Coronary artery (tissue), 2 donors: ENCODE results near the gene PCNX2.

Experiments used
- DNase-seq: peaks from one replicate; pipeline ENCODE4 v3.0.0-alpha.2; 2017; ENCODE audit warnings: low spot score
- H3K27ac ChIP-seq, 2 donors: fragments of 200-600 bp; sonication (generic); one replicate each; pipeline ENCODE4 v1.5.1; 2016 to 2019
- H3K4me3 ChIP-seq: fragments of 200-600 bp; sonication (generic); 2 replicates; pipeline ENCODE4 v1.5.1; 2016; ENCODE audit warnings: mild to moderate bottlenecking, moderate library complexity
- CTCF ChIP-seq: fragments of 200-600 bp; sonication (generic); IDR thresholded peaks from one replicate; pipeline ENCODE4 v1.5.1; 2019; ENCODE audit warnings: antibody characterized with exemption

The PCNX2 gene

GRCh38 chr1:233279971-233280370, 15.6 kb downstream of the PCNX2 start:
- no peak for TF ChIP-seq CTCF
- Histone ChIP-seq H3K27ac (no peak overlapping the region), H3K4me3 (no peak overlapping the region)
- DNase-seq, result no peak

- TF ChIP-seq CTCF, result no peak
- no peak overlapping the region for H3K4me3 ChIP-seq
- no peak overlapping the region for H3K27ac ChIP-seq
- no peak for DNase-seq
Observed at GRCh38 chr1:233278631-233279030, 16.9 kb downstream of the PCNX2 start.

- DNase-seq, result no peak
- no peak for TF ChIP-seq CTCF
- no peak overlapping the region for H3K27ac ChIP-seq
Observed at GRCh38 chr1:233277637-233278606, 17.6 kb downstream of the PCNX2 start.

GRCh38 chr1:233269656-233270055, 25.9 kb downstream of the PCNX2 start:
- Histone ChIP-seq H3K27ac (no peak overlapping the region), H3K4me3 (no peak overlapping the region)
- TF ChIP-seq CTCF, result no peak
- no peak for DNase-seq

More at GRCh38 chr1:233277637-233278606, 17.6 kb downstream of the PCNX2 start:
- no peak overlapping the region for H3K4me3 ChIP-seq

GRCh38 chr1:233268389-233269022, 27.0 kb downstream of the PCNX2 start:
- Histone ChIP-seq H3K27ac (no peak overlapping the region), H3K4me3 (no peak overlapping the region)
- DNase-seq, result no peak
- TF ChIP-seq CTCF, result no peak

- H3K4me3 ChIP-seq, result no peak overlapping the region
- DNase-seq, result no peak
- no peak for TF ChIP-seq CTCF
- H3K27ac ChIP-seq, result no peak overlapping the region
Observed at GRCh38 chr1:233261695-233262094, 33.8 kb downstream of the PCNX2 start.

- DNase-seq, result no peak
- TF ChIP-seq CTCF, result no peak
- H3K4me3 ChIP-seq, result no peak overlapping the region
- H3K27ac ChIP-seq, result no peak overlapping the region
Observed at GRCh38 chr1:233261206-233261605, 34.3 kb downstream of the PCNX2 start.
